Germinal center (tissue), 1 donor: ENCODE results near the gene KLRC1.
"Not testable (repeated sequence)": the region's sequence is repeated elsewhere in the genome, so short reads cannot be mapped to it uniquely, and the experiment has no call there.

Source experiments
- DNase-seq: peaks from one replicate; pipeline ENCODE4 v3.0.0; 2012; ENCODE audit warnings: mixed read lengths, low spot score

Gene KLRC1

DNA sequence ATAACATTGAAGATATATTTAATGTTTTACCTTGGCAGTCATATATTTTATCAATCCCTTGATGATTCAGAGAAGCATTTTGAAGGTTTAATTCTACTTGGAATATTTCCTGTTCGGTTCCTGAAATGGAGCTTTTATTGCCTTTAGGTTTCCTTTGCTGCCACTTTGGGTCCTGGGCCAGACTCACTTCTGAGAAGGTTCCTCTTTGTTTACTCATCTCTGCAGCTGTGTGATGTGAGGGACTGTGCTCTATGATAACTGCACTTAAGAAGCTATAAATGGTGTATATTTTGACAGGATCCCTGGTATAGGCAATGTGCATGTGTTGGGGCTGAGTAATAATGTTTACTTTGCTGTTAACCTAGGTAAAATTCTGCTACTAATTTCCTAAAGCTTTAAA is 32.8 kb downstream of the KLRC1 start, which contains the start of gene KLRC3:
Gene KLRC3 (minus strand): TSS at position 262 of the 400 bp plus-strand sequence. CDS start 45 bp downstream, at position 217.
- DNase-seq = not testable (repeated sequence)

DNA sequence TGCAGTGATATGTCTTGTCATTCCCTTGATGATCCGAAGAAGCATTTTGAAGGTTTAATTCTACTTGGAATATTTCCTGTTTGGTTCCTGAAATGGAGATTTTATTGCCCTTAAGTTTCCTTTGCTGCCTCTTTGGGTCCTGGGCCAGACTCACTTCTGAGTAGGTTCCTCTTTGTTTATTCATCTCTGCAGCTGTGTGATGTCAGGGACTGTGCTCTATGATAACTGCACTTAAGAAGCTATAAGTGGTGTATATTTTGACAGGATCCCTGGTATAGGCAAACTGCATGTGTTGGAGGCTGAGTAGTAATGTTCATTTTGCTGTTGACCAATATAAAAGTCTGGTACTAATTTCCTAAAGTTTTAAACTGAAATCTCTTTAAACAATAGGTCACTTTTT is 43.8 kb downstream of the KLRC1 start, which contains the start of gene KLRC4:
Gene KLRC4 (minus strand): TSS at position 366 of the 400 bp plus-strand sequence. CDS start 182 bp downstream, at position 184.
- no peak for DNase-seq

DNA sequence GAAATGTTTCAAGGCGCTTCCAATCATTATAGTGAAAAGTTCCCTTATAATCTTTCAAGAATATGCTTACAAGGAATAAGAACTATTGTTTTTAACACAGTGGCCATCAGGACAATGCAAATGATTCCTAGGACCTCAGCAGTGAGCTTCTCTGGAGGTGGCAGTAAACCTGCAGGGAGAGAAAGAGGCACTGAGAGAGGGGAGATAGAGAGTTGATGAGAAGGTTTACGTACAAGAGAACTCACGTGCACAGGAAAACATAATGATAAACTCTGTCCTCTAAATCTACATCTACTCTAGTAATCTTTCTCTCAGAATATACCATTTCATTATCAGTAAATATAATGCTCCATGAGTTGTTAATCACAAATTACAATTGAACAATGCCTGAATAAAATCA is 44.3 kb downstream of the KLRC1 start:
- DNase-seq = no peak

DNA sequence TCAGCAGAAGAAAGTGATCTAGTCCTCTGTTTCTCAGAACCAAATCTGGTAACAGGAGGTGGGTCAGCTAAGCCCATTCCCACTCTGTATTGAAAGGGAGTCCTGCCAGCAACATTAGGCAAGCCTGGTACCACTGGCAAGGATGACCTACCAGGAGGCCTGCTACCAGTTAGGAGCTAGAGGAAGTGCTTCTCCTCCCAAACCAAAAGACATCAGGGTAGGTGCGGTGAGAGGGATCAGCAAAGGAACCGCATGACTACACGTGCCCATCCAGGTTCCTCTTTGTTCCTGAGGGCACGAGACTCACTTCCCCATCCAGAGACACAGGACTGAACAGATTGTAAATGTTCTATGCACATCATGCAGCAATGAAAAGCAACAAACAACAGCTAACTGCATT is 46.5 kb downstream of the KLRC1 start:
- no peak for DNase-seq

DNA sequence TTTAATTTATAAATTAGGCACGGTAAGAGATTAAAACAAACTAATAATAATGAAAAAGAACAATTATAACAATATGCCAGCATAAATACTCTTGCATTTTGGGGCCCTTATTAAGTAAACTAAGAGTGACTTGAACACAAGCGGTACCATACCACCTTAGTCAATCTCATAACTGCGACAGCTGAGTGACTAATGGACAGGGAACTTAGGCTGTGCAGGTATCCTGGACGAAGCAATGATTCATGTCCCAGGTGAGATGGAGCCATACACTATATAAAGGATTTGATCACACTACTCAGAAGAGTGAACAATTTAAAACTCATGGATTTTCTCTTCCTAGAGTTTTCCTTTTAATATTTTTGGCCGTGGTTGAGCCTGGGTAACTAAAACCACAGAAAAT is 47.9 kb downstream of the KLRC1 start:
- no peak for DNase-seq

DNA sequence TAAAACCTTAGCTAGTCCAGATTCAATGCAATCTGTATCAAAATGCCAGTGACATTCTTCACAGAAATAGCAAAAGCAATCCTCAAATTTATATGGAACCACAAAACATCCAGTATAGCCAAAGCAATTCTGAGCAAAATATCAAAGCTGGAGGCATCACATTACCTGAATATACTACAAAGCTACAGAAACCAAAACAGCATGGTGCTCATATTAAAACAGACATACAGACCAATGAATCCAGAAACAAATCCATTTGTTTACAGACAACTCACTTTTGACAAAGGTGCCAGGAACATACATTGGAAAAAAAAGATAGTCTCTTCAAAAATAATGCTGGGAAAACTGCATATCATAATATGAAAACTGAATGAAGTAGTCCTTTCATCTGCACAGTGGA is 48.4 kb downstream of the KLRC1 start:
- DNase-seq = no peak

DNA sequence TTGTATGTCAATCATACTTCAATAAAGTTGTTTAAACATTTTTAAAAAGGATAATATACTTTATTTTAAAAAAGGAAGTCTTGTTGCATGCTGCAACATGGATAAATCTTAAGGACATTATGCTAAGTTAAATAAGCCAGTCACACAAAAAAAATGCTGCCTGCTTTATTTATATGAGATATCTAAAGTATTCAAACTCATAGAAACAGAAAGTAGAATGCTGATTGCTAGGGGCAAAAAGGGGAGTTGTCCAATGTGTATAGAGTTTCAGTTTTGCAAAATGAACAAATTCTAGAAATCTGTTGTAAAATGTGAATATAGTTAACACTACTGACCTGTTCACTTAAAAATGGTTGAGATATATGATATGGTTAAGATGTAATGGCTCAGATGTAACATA is 52.3 kb downstream of the KLRC1 start:
- no peak for DNase-seq

DNA sequence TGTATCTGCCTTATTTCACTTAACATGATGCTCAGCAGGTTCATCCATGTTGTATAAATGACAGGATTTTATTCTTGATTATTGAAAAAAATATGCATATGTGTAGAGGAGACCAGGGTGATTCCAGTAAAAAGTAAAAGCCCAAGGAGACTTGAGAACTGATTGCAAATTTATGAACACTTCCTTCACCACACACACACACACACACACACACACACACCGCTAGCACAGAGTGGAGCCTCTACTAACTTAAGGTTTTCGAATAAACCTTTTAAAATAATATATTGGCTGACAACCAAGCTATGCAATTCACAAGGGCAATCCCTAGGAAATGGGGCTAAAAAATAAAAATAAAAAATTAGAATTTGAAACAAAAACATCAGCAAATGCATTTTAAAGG is 55.0 kb downstream of the KLRC1 start:
- DNase-seq = no peak

DNA sequence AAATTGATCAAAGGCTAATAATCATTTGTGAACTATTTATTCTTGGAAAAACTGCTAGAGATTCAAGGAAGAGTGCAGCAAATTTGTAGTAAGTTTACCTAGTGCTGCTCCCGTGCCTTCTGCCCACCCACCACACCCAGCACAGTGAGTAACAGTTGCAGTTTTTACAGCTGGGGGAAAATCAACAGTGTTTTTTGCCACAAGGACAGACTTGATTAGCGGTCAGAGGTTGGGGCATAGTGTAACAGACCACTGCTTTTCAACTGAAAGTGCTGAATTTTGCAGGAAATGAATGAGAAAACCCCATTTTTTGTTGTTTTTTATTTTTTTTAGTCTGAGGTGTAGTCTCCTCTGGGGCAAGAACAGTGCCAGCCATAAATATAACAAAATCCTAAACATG is 55.9 kb downstream of the KLRC1 start:
- no peak for DNase-seq

DNA sequence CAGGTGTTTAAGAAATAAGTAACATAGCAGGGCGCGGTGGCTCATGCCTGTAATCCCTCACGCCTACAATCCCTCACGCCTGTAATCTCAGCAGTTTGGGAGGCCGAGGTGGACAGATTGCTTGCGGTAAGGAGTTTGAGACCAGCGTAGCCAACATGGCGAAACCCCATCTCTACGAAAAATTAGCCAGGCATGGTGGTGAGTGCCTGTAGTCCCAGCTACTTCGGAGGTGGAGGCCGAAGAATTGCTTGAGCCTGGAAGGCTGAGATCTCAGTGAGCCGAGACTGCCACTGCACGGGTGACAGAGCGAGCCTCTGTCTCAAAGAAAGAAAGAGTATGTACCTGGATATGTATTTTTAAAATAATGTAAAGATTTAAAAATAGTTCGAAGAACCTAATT is 57.0 kb downstream of the KLRC1 start:
- not testable (repeated sequence) for DNase-seq
